ENCODE results near the gene SIRT1.
A peak's percentile ranks its signal among the peaks of the same experiment; 100 is the strongest.
"Not testable (repeated sequence)": the region's sequence is repeated elsewhere in the genome, so short reads cannot be mapped to it uniquely, and the experiment has no call there.

Gene SIRT1

GRCh38 chr10:67878133-67878532 is 6.3 kb upstream of the SIRT1 start:
- no peak for DNase-seq

- DNase-seq, result no peak
These were observed 645 bp upstream of the SIRT1 start for GRCh38 chr10:67883710-67884312.

GRCh38 chr10:67884842-67885670 is 600 bp downstream of the SIRT1 start:
- peak; percentile 22 for DNase-seq

GRCh38 chr10:67893637-67894036 is 9.2 kb downstream of the SIRT1 start:
- DNase-seq, result no peak

GRCh38 chr10:67903581-67903980 is 19.1 kb downstream of the SIRT1 start:
- DNase-seq, result no peak

GRCh38 chr10:67912331-67912946 is 28.0 kb downstream of the SIRT1 start:
- DNase-seq, result no peak

GRCh38 chr10:67914777-67915340 is 30.4 kb downstream of the SIRT1 start:
- no peak for DNase-seq

- no peak for DNase-seq
These were observed 32.7 kb downstream of the SIRT1 start for GRCh38 chr10:67917169-67917568.

GRCh38 chr10:67917679-67918078 is 33.2 kb downstream of the SIRT1 start:
- DNase-seq, result no peak

GRCh38 chr10:67921065-67921464 is 36.6 kb downstream of the SIRT1 start:
- no peak for DNase-seq

GRCh38 chr10:67923551-67923950 is 39.1 kb downstream of the SIRT1 start:
- no peak for DNase-seq

GRCh38 chr10:67924136-67924535 is 39.7 kb downstream of the SIRT1 start:
- DNase-seq, result no peak

- no peak for DNase-seq
These were observed 41.1 kb downstream of the SIRT1 start for GRCh38 chr10:67925449-67926005.

GRCh38 chr10:67926951-67927350 is 42.5 kb downstream of the SIRT1 start:
- DNase-seq, result no peak

- DNase-seq, result no peak
These were observed 48.7 kb downstream of the SIRT1 start for GRCh38 chr10:67933199-67933598.

- no peak for DNase-seq
These were observed 49.9 kb downstream of the SIRT1 start for GRCh38 chr10:67934336-67934735.

- DNase-seq, result no peak
These were observed 50.8 kb downstream of the SIRT1 start for GRCh38 chr10:67935223-67935622.

GRCh38 chr10:67936416-67936815 is 52.0 kb downstream of the SIRT1 start:
- no peak for DNase-seq

GRCh38 chr10:67943917-67944316 is 59.5 kb downstream of the SIRT1 start:
- DNase-seq, result no peak

GRCh38 chr10:67955614-67956013 is 71.2 kb downstream of the SIRT1 start:
- DNase-seq, result no peak

- no peak for DNase-seq
These were observed 75.5 kb downstream of the SIRT1 start for GRCh38 chr10:67959839-67960476.

- DNase-seq, result no peak
These were observed 81.0 kb downstream of the SIRT1 start for GRCh38 chr10:67965456-67965855.

GRCh38 chr10:67966035-67966434 is 81.6 kb downstream of the SIRT1 start:
- DNase-seq, result not testable (repeated sequence)

Data from DMS79 treated with DMSO at 0.1 percent for 48 hours (cell line).